ENCODE data around the gene ZWILCH. TPM values are rescaled to one million over a fixed set of nuclear protein-coding genes. Genes with fewer than 3 reads are reported as not detected.
"Not testable (repeated sequence)": the region's sequence is repeated elsewhere in the genome, so short reads cannot be mapped to it uniquely, and the experiment has no call there.

Gene ZWILCH
- polyA plus RNA-seq, 3 donors from 2014 or later, result 9.2 to 16.6 (median 12.5) TPM

DNA sequence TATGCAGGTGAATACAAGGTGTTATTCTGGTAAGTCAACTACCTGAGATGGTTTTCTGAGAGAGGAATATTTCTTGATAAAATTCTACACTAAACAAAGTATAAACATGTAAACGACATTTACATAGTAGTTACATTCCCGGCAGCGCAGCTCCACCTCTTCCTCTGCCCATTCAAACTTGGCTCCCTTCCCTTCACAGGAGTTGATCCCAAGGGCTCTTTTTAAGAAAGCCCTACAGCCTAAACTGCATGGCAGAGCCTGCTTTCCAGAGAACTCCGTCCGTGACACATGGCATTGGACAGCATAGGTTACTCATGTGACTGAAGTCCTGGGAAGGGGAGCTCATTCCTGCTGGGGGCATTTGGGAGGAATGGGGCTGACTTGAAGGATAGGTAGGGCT, 82.6 kb downstream of the ZWILCH start:
- Mint-ChIP-seq H3K9me3 (no peaks in the 10 kb centered on the region), H3K36me3 (no peaks in the 10 kb centered on the region), H3K4me1 (no peaks in the 10 kb centered on the region), H3K4me3 (no peak overlapping the region), H3K27ac (no peak overlapping the region), H3K27me3 (ENCODE audit: low read depth in 3 of 3) (peaks cover 0 to 6% (median 2%) of the 10 kb centered on the region in 3 donors)
- no peak for DNase-seq

DNA sequence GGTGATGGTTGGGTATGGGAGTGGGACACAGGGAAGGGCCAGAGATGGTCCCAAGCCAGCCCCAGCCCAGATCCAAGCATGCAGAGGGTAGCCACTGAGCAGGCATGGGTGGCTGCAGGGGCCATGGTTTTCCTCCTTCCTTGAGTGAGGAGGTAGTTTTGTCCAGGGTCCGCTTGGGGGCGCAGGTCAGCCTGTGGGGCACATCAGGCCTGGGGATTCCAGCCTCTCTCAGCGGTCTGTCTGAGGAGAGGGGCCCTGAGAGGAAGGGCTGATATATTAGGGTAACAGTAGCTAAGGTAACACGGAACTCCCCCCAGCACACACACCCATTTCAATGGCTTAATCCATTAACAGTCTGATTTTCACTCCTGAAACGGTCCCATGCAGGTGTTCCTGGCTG, 83.4 kb downstream of the ZWILCH start:
- Mint-ChIP-seq H3K9me3 (no peaks in the 10 kb centered on the region), H3K27ac (no peak overlapping the region), H3K36me3 (no peaks in the 10 kb centered on the region), H3K27me3 (ENCODE audit: low read depth in 3 of 3) (peaks cover 0 to 6% (median 2%) of the 10 kb centered on the region in 3 donors), H3K4me1 (no peaks in the 10 kb centered on the region), H3K4me3 (no peak overlapping the region)
- DNase-seq, result no peak

DNA sequence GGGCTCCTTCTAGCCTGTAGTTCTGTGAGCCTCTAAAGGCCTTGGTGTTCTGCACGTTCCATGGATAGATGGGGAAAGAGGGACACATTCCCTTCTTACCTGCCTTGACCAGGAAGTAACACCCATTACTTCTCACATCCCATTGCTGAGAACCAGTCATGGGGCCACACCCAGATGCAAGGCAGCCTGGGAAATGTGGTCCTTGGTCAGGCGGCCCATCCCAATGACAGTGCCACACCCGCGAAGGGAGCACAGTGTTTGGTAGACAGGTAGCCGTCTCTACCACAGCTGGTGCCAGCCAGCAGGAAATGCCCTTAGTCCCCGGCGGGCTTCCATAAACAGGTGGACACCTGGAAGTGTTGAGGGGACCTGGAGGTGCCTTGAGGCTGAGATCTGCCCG, 83.8 kb downstream of the ZWILCH start:
- H3K9me3 Mint-ChIP-seq, result no peaks in the 10 kb centered on the region
- H3K36me3 Mint-ChIP-seq, result no peaks in the 10 kb centered on the region
- H3K27ac Mint-ChIP-seq, result no peak overlapping the region

DNA sequence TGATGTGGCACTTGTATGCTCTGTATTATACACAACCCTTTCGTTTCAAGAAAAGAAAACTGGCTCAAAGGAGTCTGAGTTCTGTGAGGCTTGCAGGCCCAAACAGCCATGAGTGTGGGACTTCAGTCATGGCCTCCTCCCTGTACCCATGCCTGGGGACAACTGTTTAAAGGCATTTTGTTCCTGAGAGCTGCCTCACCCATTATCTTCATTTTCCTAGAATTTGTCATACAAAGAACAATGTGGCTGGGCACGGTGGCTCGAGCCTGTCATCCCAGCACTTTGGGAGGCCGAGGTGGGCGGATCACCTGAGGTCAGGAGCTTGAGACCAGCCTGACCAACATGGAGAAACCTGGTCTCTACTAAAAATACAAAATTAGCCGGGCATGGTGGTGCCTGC, 84.3 kb downstream of the ZWILCH start:
- DNase-seq; H3K27ac Mint-ChIP-seq; H3K4me3 Mint-ChIP-seq; H3K4me1 Mint-ChIP-seq; H3K27me3 Mint-ChIP-seq (ENCODE audit: low read depth in 3 of 3); H3K9me3 Mint-ChIP-seq; H3K36me3 Mint-ChIP-seq: not testable (repeated sequence)

More for the DNA sequence above, 83.8 kb downstream of the ZWILCH start:
- DNase-seq, result no peak
- Mint-ChIP-seq H3K4me3 (no peak overlapping the region), H3K27me3 (ENCODE audit: low read depth in 3 of 3) (peaks cover 0 to 6% (median 2%) of the 10 kb centered on the region in 3 donors), H3K4me1 (no peaks in the 10 kb centered on the region)

DNA sequence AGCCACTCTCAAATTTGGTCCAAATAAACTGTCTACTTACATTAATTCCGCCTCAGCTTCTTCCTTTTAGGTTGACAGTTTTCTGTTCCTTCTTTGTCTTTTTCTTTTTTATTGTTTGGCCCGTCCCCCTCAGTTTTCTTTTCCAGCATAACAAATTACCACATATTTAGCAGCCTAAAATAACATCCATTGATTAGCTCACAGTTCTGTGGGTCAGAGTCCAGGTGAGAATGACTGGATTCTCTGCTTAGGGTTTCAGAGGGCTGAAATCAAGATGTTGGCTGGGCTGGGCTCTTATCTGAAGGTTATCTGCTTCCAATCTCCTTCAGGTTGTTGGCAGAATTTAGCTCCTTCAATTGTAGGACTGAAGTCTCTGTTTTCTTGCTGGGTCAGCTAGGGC, 85.3 kb downstream of the ZWILCH start:
- DNase-seq, result no peak
- no peak overlapping the region for H3K4me3 Mint-ChIP-seq
- no peaks in the 10 kb centered on the region for H3K9me3 Mint-ChIP-seq
- H3K27ac Mint-ChIP-seq, result no peak overlapping the region
- H3K27me3 Mint-ChIP-seq (ENCODE audit: low read depth in 3 of 3), result peaks cover 1 to 4% (median 2%) of the 10 kb centered on the region in 3 donors
- no peaks in the 10 kb centered on the region for H3K36me3 Mint-ChIP-seq
- no peaks in the 10 kb centered on the region for H3K4me1 Mint-ChIP-seq

DNA sequence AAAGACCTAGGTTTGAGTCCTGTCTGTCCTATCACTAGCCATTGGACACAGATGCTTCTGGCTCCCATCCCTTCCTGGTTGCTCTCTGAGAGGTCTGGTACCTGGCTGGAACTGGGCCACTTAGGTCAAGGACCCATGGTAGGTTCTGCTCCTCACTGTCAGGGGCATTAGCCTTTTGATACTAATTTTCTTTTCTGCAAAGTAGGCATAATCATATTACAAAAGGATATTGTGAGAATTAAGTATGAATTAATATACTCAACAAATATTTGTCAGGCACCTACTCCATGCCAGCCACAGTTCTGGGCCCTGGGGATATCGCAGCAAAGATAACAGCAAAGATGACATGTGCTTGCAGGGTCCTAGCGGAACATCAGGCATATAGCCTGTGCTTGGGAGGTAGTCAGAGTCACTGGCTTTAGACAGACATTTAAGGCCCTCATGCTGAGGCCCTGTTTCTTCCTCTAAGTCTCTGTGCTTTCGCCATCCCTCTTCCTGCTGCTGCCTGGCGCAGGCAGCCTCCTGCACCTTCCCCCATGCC, 86.3 kb downstream of the ZWILCH start:
- Mint-ChIP-seq H3K9me3 (no peaks in the 10 kb centered on the region), H3K27me3 (ENCODE audit: low read depth in 3 of 3) (peaks cover 1 to 4% (median 2%) of the 10 kb centered on the region in 3 donors), H3K4me3 (no peak overlapping the region), H3K27ac (no peak overlapping the region), H3K36me3 (no peaks in the 10 kb centered on the region), H3K4me1 (no peaks in the 10 kb centered on the region)
- DNase-seq, result no peak

DNA sequence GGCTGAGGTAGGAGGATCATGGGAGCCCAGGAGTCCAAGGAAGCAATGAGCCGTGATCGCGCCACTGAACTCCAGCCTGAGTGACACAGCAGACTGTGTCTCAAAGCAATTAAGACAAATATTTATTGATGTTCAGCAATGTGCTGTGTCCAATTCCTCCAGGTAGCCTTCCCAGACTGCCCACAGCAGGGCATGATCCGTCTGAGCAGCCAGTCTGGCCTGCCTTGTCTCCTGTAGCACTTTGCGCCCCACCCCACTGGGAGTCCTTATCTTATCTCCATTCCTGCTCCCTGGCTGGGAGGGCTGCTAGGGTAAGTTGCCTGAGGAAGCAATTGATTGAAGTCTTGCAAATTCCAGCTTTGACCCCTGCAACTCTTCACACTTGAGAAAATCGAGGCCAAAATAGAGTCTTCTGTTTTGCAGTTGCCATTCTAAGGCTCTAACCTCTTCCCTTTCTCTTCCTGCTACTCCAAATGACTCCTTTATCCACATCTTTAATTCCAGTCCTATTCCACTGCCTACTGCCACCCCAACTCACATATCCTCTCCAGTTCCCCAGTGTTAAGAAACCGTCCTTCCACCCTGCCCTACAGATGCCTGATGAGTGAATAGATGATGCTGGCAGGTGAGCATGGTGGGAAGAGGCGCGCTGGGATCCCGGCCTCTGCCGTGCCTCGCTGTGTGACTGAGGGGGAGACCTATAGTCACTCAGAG, 87.5 kb downstream of the ZWILCH start:
- Mint-ChIP-seq H3K36me3 (no peaks in the 10 kb centered on the region), H3K4me3 (no peak overlapping the region), H3K9me3 (no peaks in the 10 kb centered on the region), H3K4me1 (no peaks in the 10 kb centered on the region), H3K27ac (no peak overlapping the region), H3K27me3 (ENCODE audit: low read depth in 3 of 3) (peaks cover 2 to 4% (median 3%) of the 10 kb centered on the region in 3 donors)
- no peak for DNase-seq

DNA sequence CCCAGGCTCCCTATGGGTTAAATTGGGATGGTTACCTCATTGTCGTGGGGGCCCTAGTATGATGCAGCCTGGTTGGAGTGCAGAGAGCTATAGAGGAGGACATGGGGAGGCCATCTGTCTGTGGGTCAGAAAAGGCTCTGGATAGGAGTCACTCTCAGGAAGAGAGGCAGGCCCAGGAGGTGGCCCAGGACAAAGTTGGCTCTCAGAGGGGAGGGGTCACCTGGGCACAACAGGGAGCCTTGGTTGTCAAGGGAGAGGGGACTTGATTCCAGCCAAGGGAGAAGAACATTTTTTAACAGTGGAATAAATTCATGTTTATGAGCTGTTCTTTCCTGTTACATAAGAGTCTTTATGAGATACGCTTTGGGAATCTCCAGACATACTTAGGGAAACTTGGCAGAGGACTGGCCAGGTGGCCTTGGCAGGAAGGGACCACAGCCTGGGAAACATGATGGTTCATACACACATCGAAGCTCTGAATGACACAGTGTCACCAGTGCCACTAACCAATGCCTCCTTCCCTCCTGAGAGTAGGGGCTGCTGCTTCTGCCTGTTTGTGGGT, 88.2 kb downstream of the ZWILCH start:
- H3K27ac Mint-ChIP-seq, result no peak overlapping the region
- H3K27me3 Mint-ChIP-seq (ENCODE audit: low read depth in 3 of 3), result peaks cover 2 to 4% (median 3%) of the 10 kb centered on the region in 3 donors
- H3K9me3 Mint-ChIP-seq, result no peaks in the 10 kb centered on the region
- no peak overlapping the region for H3K4me3 Mint-ChIP-seq
- no peaks in the 10 kb centered on the region for H3K4me1 Mint-ChIP-seq
- no peak for DNase-seq
- H3K36me3 Mint-ChIP-seq, result no peaks in the 10 kb centered on the region

DNA sequence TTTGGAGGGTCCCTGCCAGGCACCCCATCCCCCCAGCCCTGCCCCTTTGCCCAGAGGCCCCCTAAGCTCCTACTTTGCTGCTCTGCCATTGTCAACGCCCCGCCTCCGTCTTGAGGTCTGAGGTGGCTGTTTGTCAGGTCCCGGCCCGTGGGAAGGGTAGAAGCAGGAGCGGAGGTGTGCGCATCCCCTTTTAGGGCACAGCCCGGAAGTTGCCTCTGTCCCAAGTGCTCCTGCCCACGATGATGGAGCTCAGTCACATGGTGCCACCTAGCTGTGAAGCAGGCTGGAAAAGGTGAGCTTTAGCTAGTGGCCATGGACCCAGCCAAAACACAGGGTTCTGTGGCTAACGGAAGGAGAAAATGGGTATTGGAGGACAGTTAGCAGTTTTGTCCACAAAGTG, 89.2 kb downstream of the ZWILCH start:
- H3K4me3 Mint-ChIP-seq, result no peak overlapping the region
- DNase-seq, result no peak
- H3K27ac Mint-ChIP-seq, result no peak overlapping the region
- H3K27me3 Mint-ChIP-seq (ENCODE audit: low read depth in 3 of 3), result peaks cover 2 to 4% (median 3%) of the 10 kb centered on the region in 3 donors
- no peaks in the 10 kb centered on the region for H3K9me3 Mint-ChIP-seq
- no peaks in the 10 kb centered on the region for H3K36me3 Mint-ChIP-seq
- H3K4me1 Mint-ChIP-seq, result no peaks in the 10 kb centered on the region

DNA sequence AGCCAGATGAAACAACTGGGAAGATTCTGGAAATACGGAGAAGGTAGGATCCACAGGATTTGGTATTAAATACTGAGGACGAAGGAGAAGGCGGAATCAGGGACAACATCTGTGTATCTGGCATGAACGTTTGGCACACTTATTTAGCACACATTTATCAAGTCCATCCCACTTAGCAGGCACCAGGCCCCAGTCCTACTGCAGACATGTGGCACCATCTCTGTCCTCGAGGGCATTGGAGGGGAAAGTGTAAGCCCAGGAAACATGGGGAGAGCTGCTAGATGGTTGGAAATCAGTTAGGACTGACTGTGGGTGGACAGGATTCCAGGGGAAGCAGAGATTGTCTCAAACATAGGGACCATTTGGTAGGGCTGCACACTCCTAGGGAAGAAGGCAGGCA, 89.7 kb downstream of the ZWILCH start:
- Mint-ChIP-seq H3K4me3 (no peak overlapping the region), H3K27ac (no peak overlapping the region), H3K9me3 (no peaks in the 10 kb centered on the region), H3K27me3 (ENCODE audit: low read depth in 3 of 3) (peaks cover 2 to 4% (median 3%) of the 10 kb centered on the region in 3 donors), H3K36me3 (no peaks in the 10 kb centered on the region), H3K4me1 (no peaks in the 10 kb centered on the region)
- DNase-seq, result no peak

DNA sequence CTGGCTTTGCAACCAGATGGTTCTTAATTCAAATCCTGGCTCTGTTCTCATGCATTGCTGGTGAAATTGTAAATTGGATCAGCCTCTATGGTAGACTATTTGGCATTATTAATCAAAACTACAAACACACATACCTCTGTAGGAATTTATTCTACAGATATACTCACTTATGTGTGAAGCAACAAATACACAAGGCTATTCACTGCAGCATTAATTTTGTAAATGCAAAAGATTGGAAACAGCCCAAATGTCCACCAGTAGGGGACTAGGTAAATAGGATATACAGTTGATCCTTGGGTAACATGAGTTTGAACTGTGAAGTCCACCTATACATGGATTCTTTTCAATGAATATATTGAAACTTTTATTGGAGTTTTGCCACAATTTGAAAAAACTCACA, 90.2 kb downstream of the ZWILCH start:
- Mint-ChIP-seq H3K27ac (no peak overlapping the region), H3K4me3 (no peak overlapping the region), H3K36me3 (no peaks in the 10 kb centered on the region), H3K4me1 (no peaks in the 10 kb centered on the region), H3K27me3 (ENCODE audit: low read depth in 3 of 3) (peaks cover 2 to 4% (median 3%) of the 10 kb centered on the region in 3 donors), H3K9me3 (no peaks in the 10 kb centered on the region)
- DNase-seq, result no peak

DNA sequence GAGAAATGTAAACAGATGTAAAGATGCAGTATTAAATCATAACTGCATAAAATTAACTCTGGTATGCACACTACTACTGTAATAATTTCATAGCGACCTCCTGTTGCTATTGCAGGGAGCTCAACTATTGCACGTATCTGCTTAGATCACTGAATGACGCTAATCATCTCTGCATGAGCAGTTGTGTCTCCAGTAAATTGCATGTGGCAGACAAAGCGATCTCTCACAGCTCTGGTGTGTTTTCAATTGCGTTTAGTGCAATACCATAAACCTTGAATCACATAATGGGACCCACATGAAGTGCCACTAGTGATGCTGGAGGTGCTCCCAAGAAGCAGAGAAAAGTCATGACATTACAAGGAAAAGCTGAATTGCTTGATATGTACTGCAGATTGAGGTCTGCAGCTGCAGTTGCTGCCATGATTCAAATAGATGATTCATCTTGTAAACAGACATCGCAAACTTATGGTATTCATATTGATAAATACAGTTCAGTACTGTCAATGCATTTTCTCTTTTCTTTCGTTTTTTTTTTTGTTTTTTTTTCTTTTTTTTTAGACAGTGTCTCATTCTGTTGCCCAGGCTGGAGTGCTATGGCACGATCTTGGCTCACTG, 90.9 kb downstream of the ZWILCH start:
- Mint-ChIP-seq H3K4me1 (no peaks in the 10 kb centered on the region), H3K4me3 (no peak overlapping the region), H3K27ac (no peak overlapping the region), H3K27me3 (ENCODE audit: low read depth in 3 of 3) (peaks cover 0 to 3% (median 3%) of the 10 kb centered on the region in 3 donors), H3K9me3 (no peaks in the 10 kb centered on the region), H3K36me3 (no peaks in the 10 kb centered on the region)
- no peak for DNase-seq

DNA sequence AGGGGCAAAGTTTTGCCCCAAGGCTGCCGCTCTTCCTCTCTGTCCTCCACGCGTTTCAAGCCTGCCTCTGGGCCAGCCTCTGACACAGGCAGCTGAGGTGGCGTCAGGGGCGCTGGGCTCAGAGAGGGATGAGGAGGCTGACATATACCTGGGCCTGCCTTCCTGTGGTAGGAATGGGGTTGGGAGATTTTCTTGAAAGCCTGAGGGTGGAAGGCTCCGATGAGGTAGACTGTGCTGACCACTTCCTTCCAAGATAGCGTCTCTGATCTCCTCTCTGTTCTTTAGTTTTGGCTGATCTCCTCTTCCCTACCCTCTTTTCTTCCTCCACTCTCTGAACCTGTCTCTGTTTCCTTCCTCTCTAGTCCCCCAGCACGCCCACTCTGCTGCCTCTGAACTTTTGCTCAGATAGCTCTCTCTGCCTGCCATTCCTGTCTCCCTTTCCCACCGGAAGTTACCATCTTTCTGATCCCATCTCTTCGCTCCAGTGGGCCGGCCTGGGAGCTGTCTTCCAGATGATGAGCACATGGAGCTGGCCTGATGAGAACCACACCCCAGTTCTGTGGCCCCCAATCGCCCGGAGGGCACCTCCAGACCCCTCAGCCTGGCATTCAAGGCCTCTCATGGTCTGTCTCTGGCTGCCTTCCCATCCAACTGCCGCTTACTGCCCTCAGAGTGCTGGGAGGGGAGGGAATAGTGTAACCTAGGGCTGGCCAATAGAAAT, 93.1 kb downstream of the ZWILCH start:
- Mint-ChIP-seq H3K36me3 (no peaks in the 10 kb centered on the region), H3K4me3 (no peak overlapping the region), H3K9me3 (no peaks in the 10 kb centered on the region), H3K27me3 (ENCODE audit: low read depth in 3 of 3) (peaks cover 0 to 3% (median 3%) of the 10 kb centered on the region in 3 donors), H3K4me1 (no peaks in the 10 kb centered on the region), H3K27ac (no peak overlapping the region)
- no peak for DNase-seq
